ENCODE measurements around the gene SFT2D1. TPM values are rescaled to one million over a fixed set of nuclear protein-coding genes. Genes with fewer than 3 reads are reported as not detected.
A peak's percentile ranks its signal among the peaks of the same experiment; 100 is the strongest.

Gene SFT2D1
- total RNA-seq, 1 donor from 2014 or later, result 62.4 TPM

DNA sequence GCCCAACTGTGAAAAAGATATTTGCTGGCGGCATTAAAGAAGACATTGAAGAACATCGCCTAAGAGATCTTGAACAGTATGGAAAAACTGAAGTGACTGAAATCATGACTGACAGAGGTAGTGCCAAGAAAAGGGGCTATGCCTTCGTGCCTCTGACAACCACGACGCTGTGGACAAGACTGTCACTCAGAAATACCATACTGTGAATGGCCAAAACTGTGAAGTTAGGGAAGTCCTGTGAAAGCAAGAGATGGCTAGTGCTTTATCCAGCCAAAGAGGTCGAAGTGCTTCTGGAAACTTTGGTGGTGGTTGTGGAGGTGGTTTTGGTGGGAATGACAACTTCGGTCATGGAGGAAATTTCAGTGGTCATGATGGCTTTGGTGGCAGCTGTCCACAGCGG, 7.5 kb downstream of the SFT2D1 start:
- no peak overlapping the region for H3K4me3 ChIP-seq (ENCODE audit: low read depth, low read length)
- no peak for TF ChIP-seq CTCF (conservative IDR thresholded peaks at IDR 0.05; ENCODE audit: low read depth, low read length)
- DNase-seq (ENCODE audit: low read depth), result no peak

- DNase-seq (ENCODE audit: low read depth), result no peak
- TF ChIP-seq CTCF (conservative IDR thresholded peaks at IDR 0.05; ENCODE audit: low read depth, low read length), result no peak
- H3K4me3 ChIP-seq (ENCODE audit: low read depth, low read length), result no peak overlapping the region
These were observed 9.0 kb downstream of the SFT2D1 start for GRCh38 chr6:166333172-166333995.

DNA sequence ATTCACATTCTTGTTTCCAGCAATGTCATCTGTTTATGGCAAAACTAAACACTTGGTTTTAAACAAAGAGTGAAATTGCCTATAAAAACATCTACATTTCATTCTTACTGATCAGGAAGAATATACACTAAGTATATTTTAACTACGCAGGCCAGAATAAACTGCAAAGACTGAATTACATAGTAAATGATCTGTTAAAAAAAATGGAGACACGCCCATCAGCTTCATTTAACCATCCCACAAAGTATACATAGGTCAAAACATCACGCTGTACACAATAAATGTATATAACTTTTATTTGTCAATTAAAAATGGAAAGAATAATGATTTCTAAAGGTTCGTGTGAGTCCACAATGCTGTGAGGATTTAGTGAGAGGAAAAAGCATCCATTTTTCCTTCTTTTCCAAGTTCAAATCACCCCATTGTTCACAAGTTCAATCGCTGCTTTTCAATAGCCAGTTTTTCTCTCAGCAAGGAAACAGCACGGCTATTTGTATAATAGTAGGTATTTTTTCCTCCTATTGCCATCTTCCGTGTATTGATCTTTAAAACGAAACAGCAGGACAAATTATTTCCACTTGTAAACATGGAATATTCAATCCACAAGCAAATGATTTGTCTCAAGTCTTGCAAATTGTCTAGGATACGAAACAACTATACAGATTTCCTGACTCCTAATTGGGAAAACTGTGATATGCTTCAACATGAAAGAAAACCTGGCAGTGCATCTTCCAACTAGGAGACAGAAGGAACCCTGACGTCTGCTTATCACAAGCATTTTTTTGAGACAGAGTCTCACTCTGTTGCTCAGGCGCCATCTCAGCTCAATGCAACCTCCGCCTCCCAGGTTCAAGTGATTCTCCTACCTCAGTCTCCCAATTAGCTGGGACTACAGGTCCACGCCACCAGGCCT, 10.6 kb downstream of the SFT2D1 start:
- DNase-seq (ENCODE audit: low read depth), result no peak
- no peak overlapping the region for H3K4me3 ChIP-seq (ENCODE audit: low read depth, low read length)
- no peak for TF ChIP-seq CTCF (conservative IDR thresholded peaks at IDR 0.05; ENCODE audit: low read depth, low read length)

DNA sequence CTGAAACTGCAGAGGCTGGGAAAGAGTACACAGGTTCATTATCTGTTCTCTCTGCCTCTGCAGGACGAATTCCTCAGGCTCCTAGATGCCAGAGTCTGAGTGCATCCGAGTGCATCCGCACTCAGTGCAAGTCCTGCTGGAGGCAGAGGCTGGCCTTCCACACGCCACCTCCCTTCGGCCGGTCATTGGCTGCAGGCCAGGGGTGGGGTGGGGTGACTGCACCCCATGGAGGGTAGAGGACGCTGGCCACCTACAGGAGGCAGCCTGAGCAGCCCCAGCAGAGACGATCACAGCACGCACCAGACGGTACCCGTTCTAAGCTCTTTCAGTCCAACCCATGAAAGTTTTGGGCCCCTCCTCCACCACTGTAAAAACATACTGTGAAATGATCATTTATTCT, 11.7 kb downstream of the SFT2D1 start:
- DNase-seq (ENCODE audit: low read depth), result peak; percentile 50

GRCh38 chr6:166325383-166326042, 16.8 kb downstream of the SFT2D1 start:
- no peak overlapping the region for H3K4me3 ChIP-seq (ENCODE audit: low read depth, low read length)
- DNase-seq (ENCODE audit: low read depth), result no peak
- TF ChIP-seq CTCF (conservative IDR thresholded peaks at IDR 0.05; ENCODE audit: low read depth, low read length), result no peak

More for the DNA sequence above, 11.7 kb downstream of the SFT2D1 start:
- TF ChIP-seq CTCF (conservative IDR thresholded peaks at IDR 0.05; ENCODE audit: low read depth, low read length), result peak; percentile 51
- H3K4me3 ChIP-seq (ENCODE audit: low read depth, low read length), result no peak overlapping the region

DNA sequence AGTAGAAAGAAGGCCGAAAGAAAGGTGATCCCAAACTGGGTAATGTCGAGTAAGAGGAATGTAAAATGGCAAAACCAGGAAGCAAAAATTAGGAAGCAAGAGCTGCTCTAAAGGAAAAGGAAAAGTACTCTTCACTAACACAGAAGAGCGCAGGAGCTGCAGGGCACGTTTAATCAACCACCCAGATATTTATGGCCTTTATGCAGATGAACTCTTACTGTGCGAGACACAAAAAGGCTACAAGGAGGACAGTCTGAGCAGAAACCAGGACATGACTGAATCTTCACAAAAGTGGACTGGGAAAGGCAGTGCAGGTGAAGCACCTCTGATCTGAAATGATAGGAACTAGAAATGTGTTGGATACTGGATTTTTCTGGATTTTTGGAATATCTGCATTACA, 18.9 kb downstream of the SFT2D1 start:
- no peak for TF ChIP-seq CTCF (conservative IDR thresholded peaks at IDR 0.05; ENCODE audit: low read depth, low read length)
- DNase-seq (ENCODE audit: low read depth), result no peak
- H3K4me3 ChIP-seq (ENCODE audit: low read depth, low read length), result no peak overlapping the region
